HG02642 (cell line): ENCODE data around the gene TMEM59L.

ENCODE experiments used
- ATAC-seq: cut with Tn5 transposase; IDR thresholded peaks from one replicate; pipeline ENCODE4 v1.9.1; 2021; ENCODE audit warnings: mild to moderate bottlenecking; ENCODE audit not compliant: unreplicated experiment, poor library complexity

TMEM59L gene

DNA sequence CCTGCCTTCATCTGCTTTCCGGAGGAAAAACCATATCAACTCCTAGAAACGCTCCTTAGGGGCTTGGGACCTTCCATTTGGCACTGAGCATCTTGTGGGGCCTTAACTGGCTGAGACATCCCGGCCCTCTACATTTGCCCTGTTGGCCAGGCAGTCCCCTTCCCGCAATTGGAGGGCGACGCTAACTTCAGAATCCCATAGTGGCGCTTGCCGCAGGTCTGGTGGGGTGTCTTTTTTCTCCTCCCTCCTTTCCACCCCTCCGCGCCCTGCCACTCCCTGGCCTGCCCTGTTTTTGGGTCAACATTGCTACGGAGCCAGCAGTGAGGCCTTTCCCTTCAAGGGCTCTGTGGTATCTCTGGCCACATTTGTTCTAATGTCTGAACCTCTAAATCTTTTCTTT is 57.2 kb downstream of the TMEM59L start:
- no peak for ATAC-seq

DNA sequence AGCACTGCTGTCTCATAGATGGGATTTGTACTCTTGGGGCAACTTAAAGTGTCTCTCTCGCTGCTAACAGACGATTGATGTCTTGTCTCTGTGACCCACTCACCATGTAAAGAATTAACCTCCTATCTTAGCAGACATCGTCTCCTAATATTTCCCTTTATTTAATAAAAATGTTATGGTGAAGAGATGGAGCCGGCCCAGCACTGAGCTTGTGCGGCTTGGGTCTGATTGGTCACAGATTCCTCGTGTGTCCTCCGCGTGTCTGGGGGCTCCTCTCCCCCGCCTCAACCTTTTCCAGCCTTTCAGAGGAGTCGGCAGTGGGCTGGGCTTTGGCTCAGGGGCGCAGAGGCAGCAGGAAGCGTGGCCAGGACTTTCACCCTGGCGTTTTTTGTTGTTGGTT is 57.6 kb downstream of the TMEM59L start:
- no peak for ATAC-seq
